ENCODE measurements around the gene PWWP2B.
A peak's percentile ranks its signal among the peaks of the same experiment; 100 is the strongest.

Gene PWWP2B

GRCh38 chr10:132369636-132370185 lies 27.3 kb upstream of the PWWP2B start:
- H3K36me3 ChIP-seq (replicated peaks; ENCODE audit: low read depth, low read length), result peaks cover under 1% of the 10 kb centered on the region
- H3K27ac ChIP-seq (ENCODE audit: low read length), result no peak overlapping the region
- H3K79me2 ChIP-seq (ENCODE audit: low read length), result no peaks in the 10 kb centered on the region
- H2AFZ ChIP-seq (ENCODE audit: low read depth, low read length), result no peak overlapping the region
- H4K20me1 ChIP-seq (ENCODE audit: insufficient read depth, low read length), result no peaks in the 10 kb centered on the region
- no peak overlapping the region for H3K4me3 ChIP-seq (ENCODE audit: low read length)
- H3K9me3 ChIP-seq (ENCODE audit: insufficient read depth, low read length), result no peaks in the 10 kb centered on the region
- H3K9ac ChIP-seq (ENCODE audit: low read length), result no peak overlapping the region
- no peaks in the 10 kb centered on the region for H3K4me1 ChIP-seq (ENCODE audit: low read length)
- TF ChIP-seq CTCF (IDR thresholded peaks at IDR 0.05; ENCODE audit: low read depth, low read length), result no peak
- no peak for TF ChIP-seq EZH2phosphoT487 (IDR thresholded peaks at IDR 0.05; ENCODE audit: low read depth)
- no peaks in the 10 kb centered on the region for H3K27me3 ChIP-seq (ENCODE audit: low read depth, low read length)
- no peak overlapping the region for H3K4me2 ChIP-seq (ENCODE audit: low read length)

- H3K4me1 ChIP-seq (ENCODE audit: low read length), result no peaks in the 10 kb centered on the region
- no peak for TF ChIP-seq CTCF (IDR thresholded peaks at IDR 0.05; ENCODE audit: low read depth, low read length)
- TF ChIP-seq EZH2phosphoT487 (IDR thresholded peaks at IDR 0.05; ENCODE audit: low read depth), result no peak
Measured at GRCh38 chr10:132370426-132371340, 26.3 kb upstream of the PWWP2B start.

GRCh38 chr10:132371641-132372081 lies 25.3 kb upstream of the PWWP2B start:
- Histone ChIP-seq H3K79me2 (ENCODE audit: low read length) (no peaks in the 10 kb centered on the region), H3K4me3 (ENCODE audit: low read length) (no peak overlapping the region), H3K36me3 (replicated peaks; ENCODE audit: low read depth, low read length) (no peaks in the 10 kb centered on the region), H3K4me1 (ENCODE audit: low read length) (no peaks in the 10 kb centered on the region), H3K9me3 (ENCODE audit: insufficient read depth, low read length) (no peaks in the 10 kb centered on the region), H2AFZ (ENCODE audit: low read depth, low read length) (no peak overlapping the region), H3K27ac (ENCODE audit: low read length) (no peak overlapping the region), H3K27me3 (ENCODE audit: low read depth, low read length) (no peaks in the 10 kb centered on the region), H3K4me2 (ENCODE audit: low read length) (no peak overlapping the region), H4K20me1 (ENCODE audit: insufficient read depth, low read length) (no peaks in the 10 kb centered on the region), H3K9ac (ENCODE audit: low read length) (no peak overlapping the region)
- TF ChIP-seq EZH2phosphoT487 (IDR thresholded peaks at IDR 0.05; ENCODE audit: low read depth) (no peak), CTCF (IDR thresholded peaks at IDR 0.05; ENCODE audit: low read depth, low read length) (peak; percentile 25)

More at GRCh38 chr10:132370426-132371340, 26.3 kb upstream of the PWWP2B start:
- Histone ChIP-seq H3K4me2 (ENCODE audit: low read length) (no peak overlapping the region), H3K9me3 (ENCODE audit: insufficient read depth, low read length) (no peaks in the 10 kb centered on the region), H3K4me3 (ENCODE audit: low read length) (no peak overlapping the region), H3K27me3 (ENCODE audit: low read depth, low read length) (no peaks in the 10 kb centered on the region), H3K27ac (ENCODE audit: low read length) (no peak overlapping the region), H3K79me2 (ENCODE audit: low read length) (no peaks in the 10 kb centered on the region), H4K20me1 (ENCODE audit: insufficient read depth, low read length) (no peaks in the 10 kb centered on the region), H2AFZ (ENCODE audit: low read depth, low read length) (no peak overlapping the region), H3K36me3 (replicated peaks; ENCODE audit: low read depth, low read length) (no peaks in the 10 kb centered on the region), H3K9ac (ENCODE audit: low read length) (no peak overlapping the region)

GRCh38 chr10:132372516-132373095 lies 24.4 kb upstream of the PWWP2B start:
- no peak for TF ChIP-seq EZH2phosphoT487 (IDR thresholded peaks at IDR 0.05; ENCODE audit: low read depth)
- no peak for TF ChIP-seq CTCF (IDR thresholded peaks at IDR 0.05; ENCODE audit: low read depth, low read length)
- H3K27me3 ChIP-seq (ENCODE audit: low read depth, low read length), result no peaks in the 10 kb centered on the region
- no peaks in the 10 kb centered on the region for H3K4me1 ChIP-seq (ENCODE audit: low read length)

More at GRCh38 chr10:132372516-132373095, 24.4 kb upstream of the PWWP2B start:
- H2AFZ ChIP-seq (ENCODE audit: low read depth, low read length), result no peak overlapping the region
- no peak overlapping the region for H3K9ac ChIP-seq (ENCODE audit: low read length)
- no peaks in the 10 kb centered on the region for H4K20me1 ChIP-seq (ENCODE audit: insufficient read depth, low read length)
- no peaks in the 10 kb centered on the region for H3K79me2 ChIP-seq (ENCODE audit: low read length)
- H3K9me3 ChIP-seq (ENCODE audit: insufficient read depth, low read length), result no peaks in the 10 kb centered on the region
- no peak overlapping the region for H3K4me3 ChIP-seq (ENCODE audit: low read length)
- H3K27ac ChIP-seq (ENCODE audit: low read length), result no peak overlapping the region
- H3K36me3 ChIP-seq (replicated peaks; ENCODE audit: low read depth, low read length), result no peaks in the 10 kb centered on the region
- no peak overlapping the region for H3K4me2 ChIP-seq (ENCODE audit: low read length)
